HG03066 (cell line): ENCODE results near the gene UNC119B.
"Not testable (repeated sequence)": the region's sequence is repeated elsewhere in the genome, so short reads cannot be mapped to it uniquely, and the experiment has no call there.

Experiments
- ATAC-seq: cut with Tn5 transposase; IDR thresholded peaks from one replicate; pipeline ENCODE4 v1.9.1; 2021; ENCODE audit warnings: low read depth; ENCODE audit not compliant: unreplicated experiment

The UNC119B gene

DNA sequence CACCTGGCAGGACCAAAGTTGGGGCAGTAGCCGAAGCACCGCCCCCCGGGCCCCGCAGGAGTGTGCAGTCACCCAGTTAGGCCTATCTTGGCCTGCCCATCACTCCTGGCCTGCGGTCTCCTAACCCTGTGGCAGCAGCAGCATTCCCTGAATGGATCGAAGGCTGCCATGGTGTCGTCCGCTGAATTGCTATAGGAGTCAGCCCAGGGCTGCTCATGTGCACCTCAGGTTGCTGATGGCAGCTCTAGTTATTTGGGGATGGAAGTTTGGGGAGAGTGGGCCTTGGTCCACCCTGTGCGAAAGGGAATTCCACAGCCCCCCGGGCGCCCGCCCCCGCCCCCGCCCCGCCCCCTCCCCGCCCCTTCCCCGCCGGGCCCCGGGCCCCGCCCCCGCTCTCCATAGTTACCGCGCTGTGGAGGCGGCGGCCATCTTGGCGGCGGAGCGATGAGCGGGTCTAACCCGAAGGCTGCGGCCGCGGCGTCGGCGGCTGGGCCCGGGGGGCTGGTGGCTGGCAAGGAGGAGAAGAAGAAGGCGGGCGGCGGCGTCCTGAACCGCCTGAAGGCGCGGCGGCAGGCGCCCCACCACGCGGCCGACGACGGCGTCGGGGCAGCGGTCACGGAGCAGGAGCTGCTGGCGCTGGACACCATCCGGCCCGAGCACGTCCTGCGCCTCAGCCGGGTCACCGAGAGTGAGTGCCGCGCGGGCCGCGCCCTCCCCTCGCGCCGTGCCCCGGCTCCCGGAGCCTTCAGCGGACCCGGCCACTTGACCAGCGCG, at the start of gene UNC119B:
Gene UNC119B, plus strand, starts transcription at position 428 of the 774 bp plus-strand sequence. Its CDS starts 17 bp downstream, at position 445.
- peak; percentile 71 for ATAC-seq

DNA sequence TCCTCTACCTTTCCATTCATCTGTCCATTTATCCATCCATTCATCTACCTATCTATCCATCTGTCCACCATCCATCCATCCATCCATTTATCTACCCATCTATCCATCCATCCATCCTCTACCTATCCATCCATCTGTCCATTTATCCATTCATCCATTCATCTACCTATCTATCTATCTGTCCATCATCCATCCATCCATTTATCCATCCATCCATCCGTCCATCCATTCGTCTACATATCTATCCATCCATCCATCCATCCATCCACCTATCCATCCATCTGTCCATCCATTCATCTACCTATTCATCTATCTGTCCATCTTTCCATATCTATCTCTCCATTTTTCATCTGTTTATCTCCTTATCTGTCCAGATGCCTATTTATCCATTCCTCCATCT, 48.8 kb upstream of the UNC119B start:
- no peak for ATAC-seq

DNA sequence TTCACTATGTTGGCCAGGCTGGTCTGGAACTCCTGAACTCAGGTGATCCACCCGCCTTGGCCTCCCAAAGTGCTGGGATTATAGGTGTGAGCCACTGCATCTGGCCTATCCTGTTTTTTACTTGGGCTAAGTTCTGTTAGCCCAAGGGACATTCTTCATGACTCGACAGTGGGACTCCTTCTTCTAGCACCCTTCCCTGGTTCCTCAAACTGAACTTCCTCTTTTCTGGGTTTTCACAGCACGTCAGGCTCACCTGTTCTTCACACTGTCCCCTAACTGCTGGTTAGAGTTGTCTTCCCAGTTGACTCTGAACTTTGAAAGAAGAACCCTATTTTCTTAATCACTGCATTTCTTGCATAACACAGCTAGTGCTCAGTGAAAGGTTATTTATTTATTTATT, 47.4 kb upstream of the UNC119B start:
- ATAC-seq: no peak

DNA sequence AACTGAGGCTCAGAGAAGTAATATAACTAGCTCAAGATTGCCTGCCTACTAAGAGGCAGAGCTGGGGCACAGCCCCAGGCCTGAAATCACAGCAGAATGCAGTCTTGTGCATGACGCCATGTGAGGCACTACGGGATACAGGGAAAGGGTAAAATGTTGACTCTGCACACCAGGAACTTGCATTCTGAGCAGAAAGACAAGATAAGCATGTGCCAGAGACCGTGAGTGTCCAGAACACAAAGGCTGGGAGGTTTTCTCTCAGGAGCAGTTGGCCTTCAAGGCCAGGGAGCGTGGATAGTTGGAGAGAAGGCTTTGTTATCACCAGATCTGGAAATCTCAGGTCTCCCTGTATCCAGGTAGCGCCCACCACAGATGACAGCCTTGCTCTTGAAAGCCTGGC, 46.5 kb upstream of the UNC119B start:
- ATAC-seq: no peak

DNA sequence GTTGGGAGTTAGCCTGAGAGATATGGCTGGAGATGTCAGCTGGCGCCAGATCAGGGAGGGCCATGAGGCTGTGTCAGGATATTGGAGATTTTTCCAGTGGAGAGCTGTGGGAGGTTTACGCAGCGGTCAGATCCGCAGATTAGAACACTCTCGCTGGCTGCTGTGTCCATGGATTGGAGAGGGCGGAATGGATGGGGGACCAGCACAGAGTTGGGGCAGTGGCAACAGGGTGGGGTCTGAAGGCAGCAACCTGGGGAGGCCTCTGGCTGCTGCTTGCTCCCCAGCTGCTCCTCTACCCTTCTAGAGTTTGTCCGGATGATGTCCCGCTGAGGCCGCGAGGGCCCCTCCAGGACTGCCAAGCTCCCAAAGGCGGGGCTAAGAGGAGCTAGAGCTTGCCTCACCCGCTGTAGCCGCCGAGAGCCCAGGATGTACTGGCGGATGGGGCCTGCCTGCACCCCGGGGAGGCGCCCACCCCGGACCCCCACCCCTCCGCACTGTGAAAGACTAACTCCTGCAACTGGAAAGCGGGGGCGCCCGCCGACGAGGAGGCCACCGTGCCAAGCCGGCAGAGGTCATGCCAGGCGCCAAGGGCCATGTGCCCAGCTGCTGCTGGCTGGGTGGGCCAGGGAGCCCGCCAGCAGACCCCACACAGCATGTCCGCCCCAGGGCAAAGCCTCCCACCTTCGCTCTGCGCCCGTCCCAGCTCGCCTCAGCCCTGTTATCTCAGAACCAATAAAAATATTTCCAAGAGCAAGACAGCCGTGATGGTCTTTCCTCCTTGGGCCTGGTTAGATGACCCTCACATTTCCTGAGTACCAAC, 43.5 kb upstream of the UNC119B start:
- no peak for ATAC-seq

DNA sequence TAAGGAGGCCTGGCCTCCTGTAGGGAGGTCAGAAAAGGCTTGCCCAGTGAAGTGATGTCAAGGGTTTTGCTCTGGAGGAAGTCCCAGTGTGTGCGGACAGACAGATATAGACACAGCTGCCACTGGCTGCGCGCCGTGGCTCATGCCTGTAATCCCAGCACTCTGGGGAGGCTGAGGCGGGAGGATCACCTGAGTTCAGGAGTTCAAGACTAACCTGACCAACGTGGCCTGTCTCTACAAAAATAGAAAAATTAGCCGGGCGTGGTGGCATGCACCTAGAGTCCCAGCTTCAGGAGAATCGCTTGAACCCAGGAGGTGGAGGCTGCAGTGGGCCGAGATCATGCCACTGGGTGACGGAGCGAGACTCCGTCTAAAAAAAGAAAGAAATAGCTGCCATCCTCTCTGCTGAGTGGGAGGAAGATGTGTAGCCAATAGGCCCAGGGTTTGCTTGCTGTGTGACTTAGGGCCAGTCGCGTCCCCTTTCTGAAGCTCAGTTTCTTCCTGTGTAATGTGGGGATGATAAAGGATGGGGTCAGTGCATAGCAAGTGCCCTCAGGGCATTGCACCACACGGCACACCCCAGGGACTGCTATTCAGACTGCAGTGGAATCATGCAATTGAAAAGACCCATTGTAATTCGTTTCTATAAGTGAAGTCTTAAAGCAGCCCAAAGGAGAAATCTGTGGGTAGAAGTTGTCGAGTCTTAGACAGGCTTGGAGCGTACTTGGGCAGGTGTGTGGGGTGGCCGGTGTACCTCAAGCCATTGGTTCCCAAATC, 42.0 kb upstream of the UNC119B start:
- ATAC-seq: no peak

DNA sequence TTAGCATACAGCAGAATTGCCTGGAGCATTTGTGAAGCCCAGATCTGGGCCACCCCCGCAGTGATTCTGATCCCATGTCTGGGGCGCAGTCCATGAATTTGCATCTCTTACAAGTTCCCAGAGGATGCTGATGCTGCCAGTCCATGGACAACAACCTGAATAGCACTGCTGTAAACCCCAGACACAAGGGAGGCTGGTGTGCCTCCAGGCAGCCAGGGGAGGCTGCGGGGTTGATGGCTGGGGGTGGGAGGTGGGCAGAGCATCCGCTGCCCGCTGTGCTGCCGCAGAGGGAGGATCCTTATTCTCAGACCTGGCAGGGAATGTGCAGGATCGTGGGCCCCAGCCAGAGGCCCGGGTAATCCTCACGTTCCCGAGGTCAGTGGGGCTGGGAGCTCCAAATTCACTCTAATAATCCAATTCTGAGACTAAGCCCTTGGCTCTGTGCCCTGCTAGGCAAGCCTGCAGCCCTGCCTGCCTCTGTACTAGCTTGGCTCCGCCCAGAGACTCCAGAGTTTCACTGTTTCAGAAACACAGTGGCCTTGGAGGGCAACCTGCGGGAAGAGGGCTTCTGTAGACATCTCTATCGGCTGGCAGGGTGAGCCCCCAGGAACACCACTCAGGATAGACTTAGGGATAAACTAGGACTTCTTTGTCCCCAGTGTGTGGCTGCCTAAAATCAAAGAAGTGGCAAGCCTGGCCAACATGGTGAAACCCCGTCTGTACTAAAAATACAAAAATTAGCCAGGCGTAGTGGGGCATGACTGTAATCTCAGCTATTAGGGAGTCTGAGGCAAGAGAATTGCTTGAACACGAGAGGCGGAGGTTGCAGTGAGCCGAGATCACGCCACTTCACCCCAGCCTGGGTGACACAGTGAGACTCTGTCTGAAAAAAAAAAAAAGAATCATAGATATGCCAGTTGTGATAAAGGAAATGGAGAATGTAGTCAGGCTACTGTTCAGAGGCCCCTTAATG, 41.1 kb upstream of the UNC119B start:
- peak; percentile 54 for ATAC-seq

DNA sequence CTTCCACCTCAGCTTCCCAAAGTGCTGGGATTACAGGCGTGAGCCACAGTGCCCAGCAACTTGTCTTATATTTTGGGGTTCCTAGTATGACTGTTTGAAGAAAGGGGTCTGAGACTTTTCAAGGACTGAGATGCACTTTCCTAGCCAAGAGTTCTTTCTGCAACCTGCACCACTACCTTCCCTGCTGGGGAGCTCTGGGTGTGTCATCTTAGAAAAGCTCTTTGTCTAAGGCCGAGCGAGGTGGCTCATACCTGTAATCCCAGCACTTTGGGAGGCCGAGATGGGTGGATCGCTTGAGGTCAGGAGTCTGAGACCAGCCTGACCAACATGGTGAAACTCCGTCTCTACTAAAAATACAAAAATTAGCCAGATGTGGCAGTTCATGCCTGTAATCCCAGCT, 40.0 kb upstream of the UNC119B start:
- not testable (repeated sequence) for ATAC-seq

DNA sequence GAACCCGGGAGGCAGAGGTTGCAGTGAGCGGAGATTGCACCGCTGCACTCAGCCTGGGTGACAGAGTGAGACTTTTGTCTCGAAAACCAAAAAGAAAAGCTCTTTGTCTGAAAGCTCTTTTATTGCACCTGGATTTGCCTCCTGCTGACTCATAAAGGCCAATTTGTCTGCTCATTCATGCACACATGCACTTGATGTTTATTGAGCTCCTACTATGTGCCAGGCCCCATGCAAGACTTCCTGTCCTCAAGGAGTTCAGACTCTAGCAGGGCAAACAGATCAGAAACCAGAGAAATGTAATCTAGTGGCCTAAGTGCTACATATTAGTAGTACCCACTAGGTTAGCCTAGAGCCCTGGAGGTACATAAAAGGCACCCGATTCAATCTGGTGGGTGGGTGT, 39.6 kb upstream of the UNC119B start:
- no peak for ATAC-seq

DNA sequence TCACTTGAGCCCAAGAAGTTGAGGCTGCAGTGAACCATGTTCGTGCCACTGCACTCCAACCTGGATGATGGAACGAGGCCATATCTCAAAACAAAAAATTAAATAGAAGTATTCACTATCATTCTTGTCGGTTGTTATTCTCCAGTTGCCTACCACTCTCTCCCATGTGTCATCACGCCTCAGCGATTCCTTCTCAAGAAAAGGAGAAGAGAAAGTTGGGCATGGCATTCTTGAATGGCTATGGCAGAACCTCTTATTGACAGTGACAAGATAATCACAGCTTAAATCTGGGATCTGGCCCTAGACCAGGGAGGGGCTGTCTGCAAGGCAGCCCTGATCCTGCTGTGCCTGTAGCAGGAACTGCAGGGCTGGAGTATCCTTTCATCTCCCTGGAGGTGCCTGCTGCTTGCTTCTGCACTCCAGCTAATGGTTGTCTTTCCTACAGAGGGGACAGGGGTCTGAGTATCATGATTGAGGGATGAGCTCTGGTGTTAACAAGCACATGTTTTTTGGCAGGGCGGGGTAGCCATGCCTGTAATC, 36.1 kb upstream of the UNC119B start:
- no peak for ATAC-seq

DNA sequence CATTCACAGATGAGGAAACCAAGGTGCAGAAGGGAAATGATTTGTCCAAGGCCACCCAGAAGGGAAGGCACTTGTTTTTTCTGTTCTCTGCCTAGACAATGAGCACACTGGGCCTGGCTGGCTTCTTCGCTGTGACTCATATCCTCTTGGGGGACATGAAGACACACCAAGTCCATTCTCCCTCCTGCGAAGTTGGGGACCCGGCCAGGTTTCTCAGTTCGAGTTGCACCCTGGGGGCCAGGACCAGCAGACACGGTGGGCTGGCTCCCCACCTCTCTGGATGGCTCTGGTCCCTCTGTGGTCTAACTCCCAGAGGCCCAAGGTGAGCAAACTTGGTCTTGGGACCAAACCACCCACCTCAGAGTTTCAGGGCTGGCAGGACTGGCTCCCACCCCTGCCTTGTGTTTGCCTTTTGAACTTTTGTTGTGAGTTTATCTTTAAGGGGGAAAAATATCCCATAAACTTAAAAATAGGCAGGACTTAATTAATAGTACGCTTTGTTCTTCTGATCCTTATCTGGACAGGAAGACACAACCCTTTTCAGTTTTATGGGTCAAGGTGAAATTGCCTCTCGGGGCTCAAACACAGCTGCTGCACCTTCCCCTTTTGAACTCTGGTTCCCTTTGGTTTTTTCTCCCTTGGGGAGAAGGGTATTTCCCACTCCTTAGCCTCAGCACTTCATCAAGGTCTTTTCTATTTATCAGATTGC, 32.3 kb upstream of the UNC119B start:
- peak; percentile 50 for ATAC-seq

DNA sequence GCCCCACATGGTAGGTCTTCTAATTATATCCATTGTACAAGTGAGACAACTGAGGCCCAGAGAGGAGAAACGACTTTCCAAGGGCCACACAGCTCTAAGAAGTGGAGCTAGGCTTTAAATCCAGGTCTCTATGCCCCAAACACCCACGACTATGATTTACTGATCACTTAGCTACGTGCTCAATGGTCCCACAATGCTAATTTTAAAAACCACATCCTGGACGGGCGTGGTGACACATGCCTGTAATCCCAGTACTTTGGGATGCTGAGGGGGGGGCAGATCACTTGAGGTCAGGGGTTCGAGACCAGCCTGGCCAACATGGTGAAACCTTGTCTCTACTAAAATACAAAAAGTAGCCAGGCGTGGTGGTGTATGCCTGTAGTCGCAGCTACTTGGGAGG, 31.7 kb upstream of the UNC119B start:
- ATAC-seq: peak; percentile 3

DNA sequence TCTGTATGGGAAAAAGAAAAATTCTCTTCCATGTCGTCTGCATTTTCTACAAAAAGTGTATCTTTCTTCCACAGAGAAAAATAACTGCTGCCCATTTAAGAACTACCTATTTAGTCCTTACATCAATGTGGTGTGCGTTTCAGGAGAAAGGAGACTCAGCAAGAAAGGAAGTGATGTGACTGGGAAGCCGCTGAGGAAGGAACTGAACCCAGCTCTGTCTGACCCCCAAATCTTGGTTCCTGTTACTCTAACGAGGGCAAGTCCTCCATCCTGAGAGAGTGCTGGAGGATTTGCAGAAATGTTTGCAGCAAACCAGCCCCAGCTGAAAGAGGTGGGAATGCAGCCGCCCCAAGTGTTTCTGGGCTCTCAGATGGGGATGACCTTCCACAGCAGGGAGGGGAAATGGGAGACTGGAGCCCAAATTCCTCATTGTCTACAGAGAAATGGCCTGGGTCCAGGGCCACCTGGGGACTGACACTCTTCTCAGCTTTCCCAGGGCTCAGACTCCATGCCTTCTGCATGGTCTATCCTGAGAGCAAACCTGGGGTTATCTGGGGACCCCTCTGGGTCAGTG, 30.0 kb upstream of the UNC119B start:
- no peak for ATAC-seq

DNA sequence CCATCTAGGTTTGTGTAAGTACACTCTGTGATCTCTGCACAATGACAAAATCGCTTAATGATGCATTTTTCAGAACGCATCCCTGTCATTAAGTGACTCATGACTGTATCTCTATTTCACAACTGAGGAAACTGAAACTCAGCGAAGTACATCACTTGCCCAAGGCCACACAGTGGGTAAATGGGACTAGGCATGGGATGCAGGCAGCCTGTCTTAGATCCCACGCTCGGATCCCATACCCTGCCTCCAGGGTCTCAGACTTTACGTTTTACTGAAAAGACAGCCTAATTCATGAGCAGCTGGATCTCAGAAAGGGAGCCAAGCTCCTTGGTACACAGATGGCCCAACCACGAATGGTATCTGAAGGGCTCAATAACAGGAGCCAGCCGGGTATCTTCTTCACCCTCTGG, 25.7 kb upstream of the UNC119B start:
- no peak for ATAC-seq

DNA sequence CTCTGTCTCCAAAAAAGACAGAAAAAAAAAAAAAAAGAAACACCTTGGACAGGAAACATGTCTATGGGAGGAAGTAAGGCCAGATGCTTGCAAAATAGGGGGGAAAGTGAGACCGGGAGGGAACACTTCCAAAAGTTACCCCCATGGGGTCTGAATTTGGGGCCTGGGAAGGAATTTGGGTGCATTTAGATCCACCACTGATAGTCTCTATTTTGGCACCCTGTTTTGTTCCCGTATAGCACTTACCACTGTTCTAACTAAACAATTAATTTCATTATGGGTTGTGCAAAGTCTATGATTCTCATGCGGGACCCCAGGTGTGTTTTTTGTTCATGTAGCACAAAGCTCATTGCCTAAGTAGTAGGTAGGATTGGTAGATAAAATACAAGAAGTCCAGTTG, 24.7 kb upstream of the UNC119B start:
- ATAC-seq: no peak

DNA sequence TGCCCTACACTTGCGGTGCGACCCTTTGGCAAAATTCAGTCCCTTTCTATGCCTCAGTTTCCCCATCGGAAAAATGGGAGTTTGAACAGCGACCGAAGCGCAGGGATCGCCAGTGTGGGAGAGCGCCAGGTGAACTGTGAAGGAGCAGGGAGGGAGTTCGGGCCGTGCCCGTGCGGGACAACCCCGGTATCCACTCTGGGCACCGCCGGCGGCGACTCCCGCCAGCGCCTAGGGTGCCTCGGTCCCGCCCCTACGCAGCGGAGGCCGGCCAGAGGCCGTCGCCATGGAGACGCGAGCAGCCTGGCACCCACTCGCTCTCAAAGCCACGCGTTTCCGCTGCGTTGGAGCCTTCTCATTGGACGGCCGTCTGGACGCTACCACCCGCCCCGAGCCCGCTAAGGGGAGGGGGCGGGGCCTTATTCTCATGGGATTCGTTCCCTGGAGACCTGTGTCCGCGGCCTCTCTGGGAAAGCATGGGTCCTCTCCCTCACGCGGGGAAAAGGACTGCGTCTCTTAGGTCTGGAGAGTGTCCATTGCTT, 24.0 kb upstream of the UNC119B start:
- ATAC-seq: peak; percentile 61

DNA sequence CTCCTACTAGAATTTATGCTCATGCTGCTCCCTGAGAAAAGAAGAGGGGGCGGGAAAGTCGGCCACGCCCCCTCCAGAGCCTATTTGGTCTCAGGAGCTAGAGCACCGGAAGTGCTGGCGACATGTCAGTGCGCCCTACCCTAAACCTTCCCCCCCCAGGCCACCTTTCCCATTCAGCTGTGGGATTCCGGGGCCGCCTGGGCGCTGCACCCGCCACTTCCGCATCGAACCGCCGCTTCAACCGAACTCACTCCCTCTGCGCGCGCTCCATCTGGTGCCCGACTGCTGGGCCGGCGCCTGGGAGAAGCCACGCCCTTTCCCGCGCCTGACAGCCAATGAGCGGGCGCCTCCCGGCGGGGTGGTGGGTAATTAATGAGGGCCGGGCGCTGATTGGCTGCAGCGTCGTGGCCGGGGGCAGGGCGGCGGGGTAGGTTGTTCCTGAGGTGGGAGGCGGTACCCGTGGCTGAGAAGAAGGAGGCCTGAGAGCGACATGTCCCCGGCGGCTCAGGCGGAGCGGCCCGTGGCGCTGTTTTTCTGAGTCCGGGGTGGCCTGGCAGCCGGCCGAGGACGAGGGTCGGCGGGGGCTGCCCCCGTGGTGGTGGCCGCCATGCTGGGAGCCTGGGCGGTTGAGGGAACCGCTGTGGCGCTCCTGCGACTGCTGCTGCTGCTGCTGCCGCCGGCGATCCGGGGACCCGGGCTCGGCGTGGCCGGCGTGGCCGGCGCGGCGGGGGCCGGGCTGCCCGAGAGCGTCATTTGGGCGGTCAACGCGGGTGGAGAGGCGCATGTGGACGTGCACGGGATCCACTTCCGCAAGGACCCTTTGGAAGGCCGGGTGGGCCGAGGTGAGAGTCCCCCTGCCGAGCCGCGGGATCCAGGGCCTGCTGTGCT, 23.3 kb upstream of the UNC119B start, which contains the start of gene MLEC:
Gene MLEC, plus strand, starts transcription at position 460 of the 888 bp plus-strand sequence. Its CDS starts 148 bp downstream, at position 608.
- peak; percentile 61 for ATAC-seq
